Measurements from ENCODE around the gene CCNA2. TPM values are rescaled to one million over a fixed set of nuclear protein-coding genes. Genes with fewer than 3 reads are reported as not detected.
A peak's percentile ranks its signal among the peaks of the same experiment; 100 is the strongest.

Gene CCNA2
- 10 to 100 TPM; 15.6 to 62.8 TPM for total RNA-seq

- peak; percentile 98 for DNase-seq
- Histone ChIP-seq H3K4me3 (peak within 1 kb of the TSS; percentile 91), H3K9ac (ENCODE audit: low read depth in 2 of 2, low read length in 2 of 2) (peak within 1 kb of the TSS; percentile 69 to 77), H3K4me1 (no peaks in the 10 kb centered on the region), H3K27me3 (no peaks in the 10 kb centered on the region), H3K9me3 (no peaks in the 10 kb centered on the region), H3K27ac (peak within 1 kb of the TSS; percentile 45), H3K36me3 (no peaks in the 10 kb centered on the region)
- intact Hi-C loops (cut with DNase I): no loop called here
- no peak for TF ChIP-seq CTCF (IDR thresholded peaks at IDR 0.05)
These were observed at the start of gene CCNA2 for GRCh38 chr4:121823505-121824170. Gene CCNA2 (minus strand): TSS chr4:121823883. CDS start chr4:121823628, 255 bp downstream.

GRCh38 chr4:121869841-121870822 lies 46.4 kb upstream of the CCNA2 start, which contains the start of gene BBS7:
Gene BBS7 (minus strand): TSS chr4:121870474. CDS start chr4:121870313, 161 bp downstream.
- Histone ChIP-seq H3K36me3 (no peaks in the 10 kb centered on the region), H3K9me3 (no peaks in the 10 kb centered on the region), H3K9ac (ENCODE audit: low read depth in 2 of 2, low read length in 2 of 2) (peak within 1 kb of the TSS; percentile 79 to 84), H3K27ac (peak within 1 kb of the TSS; percentile 74), H3K27me3 (no peaks in the 10 kb centered on the region), H3K4me1 (no peaks in the 10 kb centered on the region), H3K4me3 (peak within 1 kb of the TSS; percentile 53)
- TF ChIP-seq CTCF (IDR thresholded peaks at IDR 0.05): no peak
- peak; percentile 100 for DNase-seq
- intact Hi-C loops (cut with DNase I): no loop called here

- H3K27me3 ChIP-seq: no peaks in the 10 kb centered on the region
- DNase-seq: no peak
- intact Hi-C loops (cut with DNase I): no loop called here
- no peak overlapping the region for H3K27ac ChIP-seq
- no peaks in the 10 kb centered on the region for H3K9me3 ChIP-seq
- no peak for TF ChIP-seq CTCF (IDR thresholded peaks at IDR 0.05)
- no peak overlapping the region for H3K4me3 ChIP-seq
- no peaks in the 10 kb centered on the region for H3K4me1 ChIP-seq
- no peaks in the 10 kb centered on the region for H3K36me3 ChIP-seq
- H3K9ac ChIP-seq (ENCODE audit: low read depth in 2 of 2, low read length in 2 of 2): no peak overlapping the region
These were observed 40.1 kb upstream of the CCNA2 start for GRCh38 chr4:121863799-121864198.

GRCh38 chr4:121861426-121861825 lies 37.7 kb upstream of the CCNA2 start:
- no peak for DNase-seq
- Histone ChIP-seq H3K36me3 (no peaks in the 10 kb centered on the region), H3K4me1 (no peaks in the 10 kb centered on the region), H3K9me3 (no peaks in the 10 kb centered on the region), H3K4me3 (no peak overlapping the region), H3K27me3 (no peaks in the 10 kb centered on the region), H3K27ac (no peak overlapping the region), H3K9ac (ENCODE audit: low read depth in 2 of 2, low read length in 2 of 2) (no peak overlapping the region)
- no peak for TF ChIP-seq CTCF (IDR thresholded peaks at IDR 0.05)
- intact Hi-C loops (cut with DNase I): no loop called here

- intact Hi-C loops (cut with DNase I): no loop called here
These were observed 36.4 kb upstream of the CCNA2 start for GRCh38 chr4:121860121-121860520.

More at GRCh38 chr4:121860121-121860520, 36.4 kb upstream of the CCNA2 start:
- no peak for DNase-seq
- H3K9me3 ChIP-seq: no peaks in the 10 kb centered on the region
- H3K4me1 ChIP-seq: no peaks in the 10 kb centered on the region
- no peak overlapping the region for H3K27ac ChIP-seq
- TF ChIP-seq CTCF (IDR thresholded peaks at IDR 0.05): no peak
- no peak overlapping the region for H3K4me3 ChIP-seq
- no peak overlapping the region for H3K9ac ChIP-seq (ENCODE audit: low read depth in 2 of 2, low read length in 2 of 2)
- no peaks in the 10 kb centered on the region for H3K36me3 ChIP-seq
- no peaks in the 10 kb centered on the region for H3K27me3 ChIP-seq
